Prostate gland (tissue), 2 donors: ENCODE measurements around the gene DAD1.

ENCODE experiments used
- POLR2A ChIP-seq: fragments of 450-650 bp; IDR thresholded peaks from one replicate; pipeline ENCODE4 v1.6.1; 2016; ENCODE audit warnings: antibody characterized with exemption, mild to moderate bottlenecking
- POLR2AphosphoS5 ChIP-seq: sonication (generic); formaldehyde crosslinking; IDR thresholded peaks from one replicate; pipeline ENCODE4 v1.6.1; 2017; ENCODE audit warnings: antibody characterized with exemption
- TF ChIP-seq, protein P1 (sequence below), 4 experiments: fragments of 200-600 bp in 2 of 4; fragments of 450-650 bp in 2 of 4; sonication (generic) in 2 of 4; IDR thresholded peaks; 1 replicate in 3 of 4; 2 replicates in 1 of 4; pipeline ENCODE4 v1.5.1; 2016 to 2019; ENCODE audit warnings: antibody characterized with exemption in 4 of 4, mild to moderate bottlenecking in 2 of 4, moderate library complexity in 2 of 4

DNA sequence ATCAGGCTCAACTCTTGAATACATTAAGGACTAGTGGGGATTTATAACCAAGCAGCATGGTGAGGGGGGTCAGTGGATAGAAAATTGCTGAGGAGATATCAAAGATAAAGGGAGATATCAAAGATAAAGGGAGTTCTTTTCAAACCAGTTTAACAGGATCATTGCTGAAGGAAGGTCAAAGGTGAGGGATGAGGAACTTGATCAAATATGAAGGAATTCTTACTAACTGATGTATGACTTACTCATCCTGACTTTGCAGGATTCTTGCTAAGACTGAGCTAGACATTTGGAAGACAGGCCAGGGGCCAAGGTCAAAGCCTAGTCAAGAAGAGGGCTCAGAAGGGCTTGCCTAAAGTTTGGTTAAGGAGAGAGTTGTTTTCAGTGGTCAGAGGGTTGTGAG lies 13.8 kb upstream of the DAD1 start:
- TF ChIP-seq POLR2AphosphoS5 = no peak
- TF ChIP-seq, protein P1, sequence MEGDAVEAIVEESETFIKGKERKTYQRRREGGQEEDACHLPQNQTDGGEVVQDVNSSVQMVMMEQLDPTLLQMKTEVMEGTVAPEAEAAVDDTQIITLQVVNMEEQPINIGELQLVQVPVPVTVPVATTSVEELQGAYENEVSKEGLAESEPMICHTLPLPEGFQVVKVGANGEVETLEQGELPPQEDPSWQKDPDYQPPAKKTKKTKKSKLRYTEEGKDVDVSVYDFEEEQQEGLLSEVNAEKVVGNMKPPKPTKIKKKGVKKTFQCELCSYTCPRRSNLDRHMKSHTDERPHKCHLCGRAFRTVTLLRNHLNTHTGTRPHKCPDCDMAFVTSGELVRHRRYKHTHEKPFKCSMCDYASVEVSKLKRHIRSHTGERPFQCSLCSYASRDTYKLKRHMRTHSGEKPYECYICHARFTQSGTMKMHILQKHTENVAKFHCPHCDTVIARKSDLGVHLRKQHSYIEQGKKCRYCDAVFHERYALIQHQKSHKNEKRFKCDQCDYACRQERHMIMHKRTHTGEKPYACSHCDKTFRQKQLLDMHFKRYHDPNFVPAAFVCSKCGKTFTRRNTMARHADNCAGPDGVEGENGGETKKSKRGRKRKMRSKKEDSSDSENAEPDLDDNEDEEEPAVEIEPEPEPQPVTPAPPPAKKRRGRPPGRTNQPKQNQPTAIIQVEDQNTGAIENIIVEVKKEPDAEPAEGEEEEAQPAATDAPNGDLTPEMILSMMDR (IDR thresholded peaks at IDR 0.05) = no peak
- TF ChIP-seq POLR2A = no peak
